HG03439 (cell line): Measurements from ENCODE around the gene KRTAP12-1.
"Not testable (repeated sequence)": the region's sequence is repeated elsewhere in the genome, so short reads cannot be mapped to it uniquely, and the experiment has no call there.

Experiments used
- ATAC-seq: cut with Tn5 transposase; IDR thresholded peaks from one replicate; pipeline ENCODE4 v1.9.1; 2021; ENCODE audit warnings: mild to moderate bottlenecking, moderate library complexity; ENCODE audit not compliant: unreplicated experiment

The KRTAP12-1 gene

GRCh38 chr21:44699502-44700001 lies 17.6 kb upstream of the KRTAP12-1 start:
- no peak for ATAC-seq

DNA sequence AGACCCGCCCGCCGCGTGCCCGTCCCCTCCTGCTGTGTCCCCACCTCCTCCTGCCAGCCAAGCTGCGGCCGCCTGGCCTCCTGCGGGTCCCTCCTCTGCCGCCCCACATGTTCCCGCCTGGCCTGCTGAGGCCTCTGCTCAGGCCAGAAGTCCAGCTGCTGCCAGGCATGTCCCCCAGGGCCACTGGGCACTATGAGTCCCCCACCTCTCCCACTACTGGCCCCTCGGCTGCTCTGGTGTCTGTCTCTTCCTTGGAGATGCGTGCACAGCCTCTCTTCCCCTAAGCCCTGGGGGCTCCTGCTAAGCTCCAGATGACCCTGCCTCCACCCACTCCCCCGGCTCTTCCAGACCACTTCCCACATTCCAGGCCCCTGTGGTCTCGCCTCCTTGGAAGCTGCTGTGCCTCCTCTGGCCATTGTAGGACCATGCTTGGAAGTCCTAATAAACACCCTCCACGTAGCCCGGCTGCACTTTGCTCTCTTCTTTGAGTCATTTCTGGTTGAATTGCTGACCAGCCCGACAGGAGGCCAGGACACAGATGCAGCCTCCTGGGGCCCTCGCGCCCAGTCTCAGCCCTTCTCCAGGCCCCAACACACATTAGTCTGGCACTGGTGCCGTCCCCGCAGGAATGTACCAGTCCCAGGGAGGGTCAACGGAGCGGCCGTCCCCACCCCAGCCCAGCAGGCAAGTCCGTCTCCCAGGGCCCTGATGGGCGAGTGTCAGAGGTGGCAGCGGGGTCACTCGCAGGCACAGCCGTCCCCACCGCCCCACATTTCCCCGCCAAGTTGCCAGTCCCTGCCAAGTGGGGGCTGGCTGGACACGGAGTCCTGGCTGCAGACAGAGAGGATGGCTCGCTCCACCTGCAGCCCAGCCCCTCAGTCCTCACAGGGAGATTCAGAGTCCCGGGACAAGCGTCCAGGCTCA lies 16.1 kb upstream of the KRTAP12-1 start:
- ATAC-seq, result no peak

GRCh38 chr21:44697172-44697810 lies 15.3 kb upstream of the KRTAP12-1 start, which contains the start of gene KRTAP10-12:
Gene KRTAP10-12 (plus strand): TSS chr21:44697172. CDS start chr21:44697202, 30 bp downstream.
- ATAC-seq, result not testable (repeated sequence)

GRCh38 chr21:44696572-44696971 lies 14.6 kb upstream of the KRTAP12-1 start:
- ATAC-seq, result no peak

DNA sequence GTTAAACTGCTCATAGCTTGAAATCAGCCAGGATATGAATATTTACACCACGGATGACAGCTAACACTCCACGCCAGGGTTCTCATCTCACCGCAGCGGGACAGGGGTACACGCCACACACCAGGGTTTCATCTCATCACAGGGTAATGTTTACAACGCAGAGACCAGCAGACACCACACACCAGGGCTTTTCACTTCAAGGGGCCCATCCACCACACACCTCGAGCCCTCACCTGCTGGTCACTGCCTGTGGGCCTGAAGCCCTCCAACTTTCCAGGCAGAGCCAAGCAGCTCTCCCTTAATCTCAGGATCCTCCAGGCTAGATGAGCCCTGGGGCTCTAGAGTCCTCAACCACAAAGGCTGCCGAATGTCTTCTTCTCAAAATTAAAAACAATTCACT lies 13.7 kb upstream of the KRTAP12-1 start:
- no peak for ATAC-seq

DNA sequence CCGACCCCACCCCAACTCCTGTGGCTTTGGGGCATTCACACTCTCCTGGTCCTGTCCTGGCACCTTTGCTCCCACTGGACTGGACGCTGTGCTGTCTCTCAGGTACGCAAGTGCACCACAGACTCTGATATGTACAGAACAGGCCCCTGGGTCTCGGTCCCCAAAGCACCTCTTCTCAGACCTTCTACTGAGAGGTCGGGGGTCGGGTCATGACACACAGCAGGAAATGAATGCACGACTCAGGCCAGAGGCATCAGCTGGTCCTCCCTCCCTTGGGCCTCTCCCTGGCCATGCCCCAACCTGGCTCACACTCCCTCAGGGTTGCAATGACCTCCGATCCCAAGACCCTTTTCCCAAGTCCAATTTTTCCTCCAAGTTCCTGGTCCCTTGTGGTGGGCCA lies 13.2 kb upstream of the KRTAP12-1 start:
- no peak for ATAC-seq

GRCh38 chr21:44694776-44695175 lies 12.8 kb upstream of the KRTAP12-1 start:
- ATAC-seq, result no peak

DNA sequence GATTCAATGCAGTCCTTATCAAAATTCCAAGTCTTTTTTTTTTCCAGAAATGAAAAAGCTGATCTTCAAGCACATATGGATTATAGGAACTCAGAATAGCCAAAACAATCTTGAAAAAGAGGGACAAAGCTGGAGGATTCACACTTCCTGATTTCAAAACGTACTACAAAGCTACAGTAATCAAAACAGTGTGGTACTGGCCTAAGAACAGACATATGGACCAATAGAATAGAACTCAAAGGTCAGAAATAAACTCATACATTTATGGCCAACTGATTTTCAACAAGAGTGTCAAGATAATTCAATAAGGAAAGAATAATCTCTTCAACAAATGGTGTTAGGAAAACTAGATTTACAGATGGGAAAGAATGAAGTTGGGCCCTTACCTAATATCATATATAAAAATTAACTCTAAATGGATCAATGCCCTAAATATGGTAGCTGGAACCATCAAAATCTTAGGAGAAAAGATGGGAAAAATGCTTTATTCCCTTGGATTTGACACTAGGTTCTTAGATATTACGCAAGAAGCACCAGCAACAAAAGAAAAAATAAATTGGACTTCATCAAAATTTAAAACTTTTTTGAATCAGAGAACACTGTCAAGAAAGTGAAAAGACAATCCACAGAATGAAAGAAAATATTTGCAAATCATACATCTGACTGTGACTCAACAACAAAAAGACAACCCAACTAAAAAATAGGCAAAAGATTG lies 11.0 kb upstream of the KRTAP12-1 start:
- no peak for ATAC-seq

DNA sequence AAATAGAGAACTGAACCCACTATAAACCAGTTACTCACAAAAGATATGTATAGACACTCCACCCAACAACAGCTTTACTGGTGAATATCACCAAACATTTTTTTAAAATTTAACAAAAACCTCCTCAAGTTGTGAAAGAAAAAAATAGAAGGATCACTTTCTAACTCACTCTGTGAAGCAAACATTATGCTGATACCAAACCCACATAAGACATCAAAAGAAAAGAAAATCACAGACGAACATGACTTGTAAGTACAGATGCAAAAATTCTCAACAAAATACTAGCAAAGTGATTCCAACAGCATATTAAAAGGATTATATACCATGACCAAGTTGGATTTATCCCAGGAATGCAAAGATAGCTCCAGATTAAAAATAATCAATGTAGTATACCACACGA lies 9.7 kb upstream of the KRTAP12-1 start:
- ATAC-seq, result no peak

DNA sequence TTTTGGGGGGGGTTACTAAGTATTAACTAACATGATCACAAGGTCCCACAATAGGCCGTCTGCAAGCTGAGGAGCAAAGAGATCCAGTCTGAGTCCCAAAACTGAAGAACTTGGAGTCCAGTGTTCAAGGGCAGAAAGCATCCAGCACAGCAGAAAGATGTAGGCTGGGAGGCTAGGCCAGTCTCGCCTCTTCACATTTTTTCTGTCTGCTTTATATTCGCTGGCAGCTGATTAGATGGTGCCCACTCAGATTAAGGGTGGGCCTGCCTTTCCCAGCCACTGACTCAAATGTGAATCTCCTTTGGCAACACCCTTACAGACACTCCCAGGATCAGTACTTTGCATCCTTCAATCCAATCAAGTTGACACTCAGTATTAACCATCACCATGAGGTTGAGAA lies 7.8 kb upstream of the KRTAP12-1 start:
- ATAC-seq, result not testable (repeated sequence)

- no peak for ATAC-seq
Measured at GRCh38 chr21:44687671-44688070, 5.7 kb upstream of the KRTAP12-1 start.

GRCh38 chr21:44686843-44687561 lies 5.0 kb upstream of the KRTAP12-1 start:
- ATAC-seq, result no peak

- no peak for ATAC-seq
Measured at GRCh38 chr21:44686000-44686781, 4.2 kb upstream of the KRTAP12-1 start.

- ATAC-seq, result not testable (repeated sequence)
Measured at GRCh38 chr21:44685050-44685449, 3.1 kb upstream of the KRTAP12-1 start.

DNA sequence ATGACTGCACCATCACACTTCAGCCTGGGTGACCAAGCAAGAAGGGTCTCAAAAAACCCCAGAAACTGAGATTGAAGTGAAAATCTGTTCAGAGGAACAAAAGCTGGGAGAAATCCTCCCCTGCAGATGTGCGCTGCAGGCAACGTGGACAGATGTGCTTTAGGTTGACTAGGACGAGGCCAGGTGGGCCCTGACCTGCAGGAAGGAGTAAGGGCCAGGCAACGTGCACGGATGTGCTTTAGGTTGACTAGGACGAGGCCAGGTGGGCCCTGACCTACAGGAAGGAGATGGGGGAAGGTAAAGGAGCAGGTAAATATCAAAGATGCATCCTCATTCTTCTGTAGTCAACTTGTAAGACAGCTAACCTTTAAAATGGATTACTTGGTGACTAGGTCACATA lies 2.5 kb upstream of the KRTAP12-1 start:
- ATAC-seq, result no peak

DNA sequence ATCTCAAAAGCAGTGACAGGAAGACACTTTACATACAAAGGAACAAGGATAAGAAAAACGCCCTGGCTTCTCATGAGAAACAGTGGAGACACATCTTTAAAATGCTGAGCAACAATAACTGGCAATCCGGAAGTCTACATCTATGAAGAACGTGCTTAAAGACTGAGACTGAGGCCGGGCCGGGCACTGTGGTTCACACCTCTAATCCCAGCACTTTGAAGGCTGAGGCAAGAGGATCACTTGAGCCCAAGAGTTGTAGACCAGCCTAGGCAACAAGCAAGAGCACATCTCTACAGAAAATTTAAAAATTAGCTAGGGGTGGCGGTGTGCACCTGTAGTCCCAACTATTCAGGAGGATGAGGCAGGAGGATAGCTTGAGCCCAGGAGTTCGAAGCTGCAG lies 2.1 kb upstream of the KRTAP12-1 start:
- no peak for ATAC-seq

GRCh38 chr21:44682580-44683151 lies 703 bp upstream of the KRTAP12-1 start:
- ATAC-seq, result no peak

DNA sequence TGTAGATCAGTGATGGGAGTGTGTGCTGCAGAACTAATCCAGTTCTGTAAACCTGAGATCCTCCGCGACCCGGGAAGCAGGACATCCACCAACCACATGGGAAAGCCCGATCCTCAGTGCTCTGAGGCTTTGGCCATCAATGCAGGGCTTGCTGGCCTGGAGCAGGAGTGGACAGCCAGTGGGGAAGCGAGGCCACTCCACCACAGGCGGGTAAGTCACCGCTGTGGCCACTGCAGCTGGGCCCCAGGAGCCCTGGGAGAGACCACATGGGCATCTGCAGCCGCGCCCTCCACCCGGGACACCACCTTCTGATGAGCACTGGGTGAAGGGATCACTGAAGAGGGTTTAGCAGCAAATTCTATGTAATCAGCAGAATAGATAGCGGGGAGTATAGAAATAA lies 811 bp downstream of the KRTAP12-1 start:
- no peak for ATAC-seq

GRCh38 chr21:44677881-44678280 lies 4.1 kb downstream of the KRTAP12-1 start:
- no peak for ATAC-seq

DNA sequence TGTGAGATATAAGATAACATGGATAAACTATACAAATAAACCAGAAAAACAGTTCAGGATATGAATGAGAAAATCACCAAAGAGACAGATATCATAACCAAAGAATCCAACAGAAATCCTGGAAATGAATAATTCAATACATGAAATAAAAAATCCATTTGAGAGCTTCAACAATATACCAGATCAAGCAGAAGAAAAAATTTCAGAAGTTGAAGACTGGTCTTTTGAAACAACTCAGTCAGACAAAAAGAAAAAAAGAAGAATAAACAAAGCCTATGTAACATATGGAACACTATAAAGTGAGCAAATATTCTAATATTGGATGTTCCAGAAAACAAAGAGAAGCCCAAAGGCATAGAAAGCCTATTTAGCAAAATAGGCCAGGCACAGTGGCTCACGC lies 10.1 kb downstream of the KRTAP12-1 start:
- no peak for ATAC-seq
